PC-9 (cell line): ENCODE results near the gene PYHIN1.

Experiments used
- EZH2 ChIP-seq: fragments of 200-600 bp; sonication (generic); IDR thresholded peaks from 2 replicates; pipeline ENCODE4 v1.8.0; 2017; ENCODE audit warnings: antibody characterized with exemption, low read depth
- TF ChIP-seq, protein P1 (sequence below): fragments of 200-600 bp; sonication (generic); conservative IDR thresholded peaks from 2 replicates; pipeline ENCODE4 v1.6.1; 2017; ENCODE audit warnings: mixed run types, antibody characterized with exemption, mild to moderate bottlenecking, moderate library complexity

DNA sequence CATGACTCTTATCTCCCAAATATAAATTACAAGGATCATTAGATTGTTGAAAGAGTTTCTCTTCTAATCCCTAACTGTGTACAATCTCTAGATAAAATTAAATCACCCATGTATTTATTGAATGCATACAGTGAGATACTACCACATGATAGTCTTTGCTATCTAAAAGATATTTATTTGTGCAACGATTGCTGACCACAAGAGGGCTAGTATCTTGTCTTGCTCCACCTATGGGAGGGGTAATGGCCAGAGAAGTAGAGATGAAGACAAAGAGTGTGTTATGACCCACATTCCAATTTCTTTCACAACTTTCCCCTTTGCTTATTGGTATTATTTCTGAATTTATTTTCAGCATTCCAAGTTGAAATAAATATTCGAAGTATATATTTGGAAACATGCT lies 13.7 kb downstream of the PYHIN1 start:
- TF ChIP-seq, protein P1, sequence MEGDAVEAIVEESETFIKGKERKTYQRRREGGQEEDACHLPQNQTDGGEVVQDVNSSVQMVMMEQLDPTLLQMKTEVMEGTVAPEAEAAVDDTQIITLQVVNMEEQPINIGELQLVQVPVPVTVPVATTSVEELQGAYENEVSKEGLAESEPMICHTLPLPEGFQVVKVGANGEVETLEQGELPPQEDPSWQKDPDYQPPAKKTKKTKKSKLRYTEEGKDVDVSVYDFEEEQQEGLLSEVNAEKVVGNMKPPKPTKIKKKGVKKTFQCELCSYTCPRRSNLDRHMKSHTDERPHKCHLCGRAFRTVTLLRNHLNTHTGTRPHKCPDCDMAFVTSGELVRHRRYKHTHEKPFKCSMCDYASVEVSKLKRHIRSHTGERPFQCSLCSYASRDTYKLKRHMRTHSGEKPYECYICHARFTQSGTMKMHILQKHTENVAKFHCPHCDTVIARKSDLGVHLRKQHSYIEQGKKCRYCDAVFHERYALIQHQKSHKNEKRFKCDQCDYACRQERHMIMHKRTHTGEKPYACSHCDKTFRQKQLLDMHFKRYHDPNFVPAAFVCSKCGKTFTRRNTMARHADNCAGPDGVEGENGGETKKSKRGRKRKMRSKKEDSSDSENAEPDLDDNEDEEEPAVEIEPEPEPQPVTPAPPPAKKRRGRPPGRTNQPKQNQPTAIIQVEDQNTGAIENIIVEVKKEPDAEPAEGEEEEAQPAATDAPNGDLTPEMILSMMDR: no peak
- TF ChIP-seq EZH2: no peak
